Sigmoid colon (tissue), 7 donors: ENCODE measurements around the gene USH2A. TPM values are rescaled to one million over a fixed set of nuclear protein-coding genes. Genes with fewer than 3 reads are reported as not detected.

Experiments used
- DNase-seq: peaks from one replicate; pipeline ENCODE4 v3.0.0-alpha.2; 2019
- H3K27ac ChIP-seq, 4 donors: fragments of 200-600 bp; sonication (generic); one replicate each; pipeline ENCODE4 v1.5.1; 2016 to 2019; ENCODE audit warnings: mild to moderate bottlenecking in 1 of 4
- H3K27me3 ChIP-seq, 3 donors: fragments of 200-600 bp; sonication (generic); one replicate each; pipeline ENCODE4 v1.5.1; 2019; ENCODE audit warnings: mild to moderate bottlenecking in 1 of 3
- H3K36me3 ChIP-seq, 4 donors: fragments of 200-600 bp; sonication (generic); one replicate each; pipeline ENCODE4 v1.5.1; 2016 to 2019
- H3K4me1 ChIP-seq, 4 donors: fragments of 200-600 bp; sonication (generic); one replicate each; pipeline ENCODE4 v1.5.1; 2017 to 2019
- H3K4me3 ChIP-seq, 4 donors: fragments of 200-600 bp; sonication (generic); one replicate each; pipeline ENCODE4 v1.5.1; 2017 to 2019; ENCODE audit warnings: mild to moderate bottlenecking in 2 of 4, moderate library complexity in 1 of 4
- H3K9me3 ChIP-seq, 4 donors: fragments of 200-600 bp in 3 of 4; sonication (generic) in 3 of 4; one replicate each; pipeline versions ENCODE4 v1.5.1 to v1.6.1; 2013 to 2019
- EP300 ChIP-seq, 4 donors: sonication (generic); formaldehyde crosslinking; IDR thresholded peaks; one replicate each; pipeline ENCODE4 v1.6.1; 2017; ENCODE audit warnings: antibody characterized with exemption in 4 of 4
- POLR2A ChIP-seq, 2 donors: fragments of 450-650 bp; IDR thresholded peaks; one replicate each; pipeline ENCODE4 v1.6.1; 2016; ENCODE audit warnings: antibody characterized with exemption in 2 of 2, mild to moderate bottlenecking in 2 of 2, moderate library complexity in 2 of 2
- POLR2AphosphoS5 ChIP-seq, 4 donors: sonication (generic); formaldehyde crosslinking; IDR thresholded peaks; one replicate each; pipeline ENCODE4 v1.6.1; 2017; ENCODE audit warnings: antibody characterized with exemption in 4 of 4
- WGBS, 2 donors: extraction: QIAGEN DNeasy Blood & Tissue Kit; methylation state at CpG; one replicate each; pipeline ENCODE4 v1.1.7; 2013; 5-methylcytosine and 5-hydroxymethylcytosine counted together
- intact Hi-C: fragments of 100-400 bp; cut with DNase I; formaldehyde crosslinking; loops from one replicate; pipeline ENCODE4 v1.15.1; 2023
- polyA plus RNA-seq, 3 donors: library from polyadenylated mRNA; stranded (reverse); fragments of 200-250 nt; gene quantifications; one replicate each; pipeline ENCODE4 v1.2.3, GENCODE V29; 2013
- total RNA-seq, 4 donors: library from RNA; depleted of rRNA; stranded (reverse); fragments of >200 nt; gene quantifications; one replicate each; pipeline ENCODE4 v1.1.0, GENCODE V29; 2016
- TF ChIP-seq, protein P1 (sequence below), 4 experiments: fragments of 450-650 bp in 3 of 4; fragments of 200-600 bp in 1 of 4; IDR thresholded peaks; one replicate each; pipeline ENCODE4 v1.5.1; 2016 to 2019; ENCODE audit warnings: antibody characterized with exemption in 4 of 4, mild to moderate bottlenecking in 3 of 4, moderate library complexity in 2 of 4
- donor health status: healthy with polysubstance abuse.
- donor health status: Bipolar disorder and iron deficiency.
- donor health status: healthy.

Gene USH2A
- total and polyA plus RNA-seq, 7 donors: under 0.01 TPM; not detected in 6

DNA sequence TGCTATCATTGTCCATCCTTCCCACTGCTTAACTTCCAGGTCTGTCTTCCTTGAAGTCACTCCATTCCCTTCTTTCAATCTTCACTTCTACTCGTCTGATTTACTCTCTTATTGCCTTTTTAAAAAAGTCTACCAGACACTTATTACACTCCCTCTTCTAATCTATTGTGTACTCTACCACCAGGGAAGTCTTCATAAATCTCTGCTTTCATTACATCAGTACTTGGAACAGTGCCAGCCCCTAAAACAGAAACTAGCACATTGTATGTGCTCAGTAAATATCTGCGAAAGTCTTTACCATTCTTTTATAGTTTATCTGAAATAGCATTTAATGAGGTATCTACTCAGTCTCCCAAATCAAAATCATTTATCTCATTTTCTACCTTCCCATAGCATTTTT is 236.4 kb downstream of the USH2A start:
- Histone ChIP-seq H3K36me3 (no peaks in the 10 kb centered on the region), H3K4me1 (no peaks in the 10 kb centered on the region), H3K27me3 (no peaks in the 10 kb centered on the region), H3K4me3 (no peak overlapping the region), H3K9me3 (no peaks in the 10 kb centered on the region), H3K27ac (no peak overlapping the region)
- DNase-seq: no peak
- intact Hi-C loops: no loop called here
- 15 to 58% methylated on average over 2 of the region's 2 CpGs for WGBS, 2 donors
- TF ChIP-seq, protein P1, sequence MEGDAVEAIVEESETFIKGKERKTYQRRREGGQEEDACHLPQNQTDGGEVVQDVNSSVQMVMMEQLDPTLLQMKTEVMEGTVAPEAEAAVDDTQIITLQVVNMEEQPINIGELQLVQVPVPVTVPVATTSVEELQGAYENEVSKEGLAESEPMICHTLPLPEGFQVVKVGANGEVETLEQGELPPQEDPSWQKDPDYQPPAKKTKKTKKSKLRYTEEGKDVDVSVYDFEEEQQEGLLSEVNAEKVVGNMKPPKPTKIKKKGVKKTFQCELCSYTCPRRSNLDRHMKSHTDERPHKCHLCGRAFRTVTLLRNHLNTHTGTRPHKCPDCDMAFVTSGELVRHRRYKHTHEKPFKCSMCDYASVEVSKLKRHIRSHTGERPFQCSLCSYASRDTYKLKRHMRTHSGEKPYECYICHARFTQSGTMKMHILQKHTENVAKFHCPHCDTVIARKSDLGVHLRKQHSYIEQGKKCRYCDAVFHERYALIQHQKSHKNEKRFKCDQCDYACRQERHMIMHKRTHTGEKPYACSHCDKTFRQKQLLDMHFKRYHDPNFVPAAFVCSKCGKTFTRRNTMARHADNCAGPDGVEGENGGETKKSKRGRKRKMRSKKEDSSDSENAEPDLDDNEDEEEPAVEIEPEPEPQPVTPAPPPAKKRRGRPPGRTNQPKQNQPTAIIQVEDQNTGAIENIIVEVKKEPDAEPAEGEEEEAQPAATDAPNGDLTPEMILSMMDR (IDR thresholded peaks at IDR 0.05): no peak
- no peak for TF ChIP-seq POLR2AphosphoS5 (IDR thresholded peaks at IDR 0.05)
- no peak for TF ChIP-seq EP300 (IDR thresholded peaks at IDR 0.05)

DNA sequence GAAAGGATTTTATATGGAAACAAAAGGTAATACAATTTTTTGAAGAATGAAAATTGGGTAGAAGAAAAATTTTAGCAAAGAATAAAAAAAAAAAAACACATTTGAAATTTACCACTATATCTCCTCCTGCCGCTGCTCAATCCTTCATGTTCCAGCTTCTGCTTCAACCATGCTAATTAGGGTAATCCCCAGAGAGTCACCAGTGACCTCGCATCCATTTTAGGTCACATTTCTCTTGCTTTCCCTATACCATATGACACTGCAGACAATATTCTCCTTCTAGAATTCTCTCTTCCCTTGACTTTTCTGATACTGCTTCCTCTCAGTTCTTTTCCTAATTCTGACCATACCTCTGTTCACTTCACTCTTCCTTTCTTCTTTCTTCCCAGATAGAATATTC is 237.1 kb downstream of the USH2A start:
- H3K9me3 ChIP-seq: no peaks in the 10 kb centered on the region
- 77 to 85% methylated on average over 2 of the region's 2 CpGs for WGBS, 2 donors
- H3K4me1 ChIP-seq: no peaks in the 10 kb centered on the region
- intact Hi-C loops: no loop called here
- no peak overlapping the region for H3K4me3 ChIP-seq
- H3K27me3 ChIP-seq: no peaks in the 10 kb centered on the region
- no peaks in the 10 kb centered on the region for H3K36me3 ChIP-seq
- no peak overlapping the region for H3K27ac ChIP-seq
- no peak for DNase-seq
- TF ChIP-seq, protein P1 (IDR thresholded peaks at IDR 0.05): no peak
- TF ChIP-seq EP300 (IDR thresholded peaks at IDR 0.05): no peak
- TF ChIP-seq POLR2A (IDR thresholded peaks at IDR 0.05): no peak
- no peak for TF ChIP-seq POLR2AphosphoS5 (IDR thresholded peaks at IDR 0.05)

DNA sequence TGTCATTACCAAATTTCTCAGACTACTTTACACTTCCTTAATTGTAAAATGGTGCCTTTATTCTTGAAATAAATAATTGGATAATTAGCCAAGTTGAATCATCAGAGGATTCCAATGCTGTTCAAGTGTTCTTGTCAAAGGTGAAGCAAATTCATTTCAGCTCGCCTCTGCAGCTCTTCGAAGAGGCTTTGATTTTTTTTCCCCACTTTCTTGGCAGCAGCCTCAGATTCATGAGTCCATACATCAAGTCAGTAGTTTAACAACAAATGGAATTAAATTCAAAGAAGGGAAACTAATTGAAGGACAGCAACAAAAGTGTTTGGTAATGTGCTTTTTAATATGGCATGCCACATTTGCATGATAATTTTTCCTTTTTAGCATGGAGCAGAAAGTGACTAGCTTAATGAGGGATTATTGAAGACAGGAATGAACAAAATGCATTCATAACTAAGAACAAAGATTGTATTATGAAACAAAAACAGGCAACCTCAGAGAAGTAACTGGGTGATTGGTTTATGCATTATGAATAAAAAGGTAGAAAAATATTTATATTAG is 239.0 kb downstream of the USH2A start:
- no peak overlapping the region for H3K27ac ChIP-seq
- H3K4me3 ChIP-seq: no peak overlapping the region
- no peaks in the 10 kb centered on the region for H3K36me3 ChIP-seq
- no peaks in the 10 kb centered on the region for H3K9me3 ChIP-seq
- 73 to 80% methylated on average over 2 of the region's 2 CpGs for WGBS, 2 donors
- intact Hi-C loops: no loop called here
- H3K27me3 ChIP-seq: no peaks in the 10 kb centered on the region
- TF ChIP-seq, protein P1 (IDR thresholded peaks at IDR 0.05): no peak
- no peak for TF ChIP-seq EP300 (IDR thresholded peaks at IDR 0.05)
- TF ChIP-seq POLR2A (IDR thresholded peaks at IDR 0.05): no peak
- no peak for TF ChIP-seq POLR2AphosphoS5 (IDR thresholded peaks at IDR 0.05)
- DNase-seq: no peak
- no peaks in the 10 kb centered on the region for H3K4me1 ChIP-seq

DNA sequence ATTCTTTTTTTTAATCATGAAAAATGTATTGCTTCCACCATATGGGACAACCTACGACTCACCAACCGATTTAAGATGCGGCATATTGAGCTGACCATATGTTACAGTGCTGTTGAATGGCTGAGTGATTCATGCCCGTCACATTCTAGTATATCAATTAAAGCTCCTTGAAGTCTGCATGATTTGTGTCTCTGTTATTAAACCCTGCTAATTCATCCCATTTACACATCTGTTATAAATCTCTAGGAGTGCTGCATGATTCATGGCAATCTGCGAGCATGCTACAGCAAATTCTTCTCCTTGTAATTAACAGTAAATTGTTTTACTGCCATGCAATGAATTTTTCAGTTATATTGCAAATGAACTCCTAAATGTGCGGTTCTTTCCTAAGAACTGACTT is 239.8 kb downstream of the USH2A start:
- H3K27ac ChIP-seq: no peak overlapping the region
- H3K27me3 ChIP-seq: no peaks in the 10 kb centered on the region
- no peak for TF ChIP-seq POLR2AphosphoS5 (IDR thresholded peaks at IDR 0.05)
- TF ChIP-seq POLR2A (IDR thresholded peaks at IDR 0.05): no peak
- TF ChIP-seq, protein P1 (IDR thresholded peaks at IDR 0.05): no peak
- no peak for TF ChIP-seq EP300 (IDR thresholded peaks at IDR 0.05)

DNA sequence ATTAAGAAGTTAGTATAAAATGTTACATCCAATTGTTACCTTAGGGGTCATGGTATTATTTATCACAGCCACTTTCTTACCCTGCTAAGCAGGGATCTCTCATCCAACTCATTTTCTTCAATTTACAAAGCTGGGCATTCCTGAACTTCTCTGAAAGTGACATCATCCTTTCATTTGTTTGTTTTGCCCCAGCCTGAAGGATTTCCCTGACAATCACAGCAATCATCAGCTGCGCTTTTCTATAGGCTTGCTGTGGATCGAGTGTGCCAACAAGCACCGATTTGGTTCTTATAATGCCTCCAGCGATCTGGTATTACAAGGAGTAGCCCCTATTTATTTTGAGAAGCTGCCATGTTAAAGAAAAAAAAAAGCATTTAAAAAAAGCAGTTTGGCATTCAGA is 240.2 kb downstream of the USH2A start:
- Histone ChIP-seq H3K27me3 (no peaks in the 10 kb centered on the region), H3K36me3 (no peaks in the 10 kb centered on the region), H3K4me1 (peaks cover 0 to 3% (median 0%) of the 10 kb centered on the region in 4 donors), H3K27ac (no peak overlapping the region), H3K9me3 (no peaks in the 10 kb centered on the region), H3K4me3 (no peak overlapping the region)
- no peak for DNase-seq
- no peak for TF ChIP-seq POLR2A (IDR thresholded peaks at IDR 0.05)
- intact Hi-C loops: no loop called here
- 7 to 24% methylated on average over 4 of the region's 4 CpGs for WGBS, 2 donors

More for the DNA sequence above, 239.8 kb downstream of the USH2A start:
- DNase-seq: no peak
- 47 to 63% methylated on average over 6 of the region's 6 CpGs for WGBS, 2 donors
- intact Hi-C loops: no loop called here
- H3K9me3 ChIP-seq: no peaks in the 10 kb centered on the region
- H3K4me1 ChIP-seq: no peaks in the 10 kb centered on the region
- no peak overlapping the region for H3K4me3 ChIP-seq
- H3K36me3 ChIP-seq: no peaks in the 10 kb centered on the region
